Stimulated activated CD4-positive, alpha-beta T cell treated with anti-CD3 and anti-CD28 coated beads, TNF-alpha, amount 100 ng/mL, for 24 hours (primary cell): ENCODE data around the gene ARHGEF26.
"Not testable (repeated sequence)": the region's sequence is repeated elsewhere in the genome, so short reads cannot be mapped to it uniquely, and the experiment has no call there.

ENCODE experiments used
- DNase-seq, 3 experiments: peaks; one replicate each; pipeline ENCODE4 v3.0.0-alpha.2; 2020; ENCODE audit warnings: low read depth in 3 of 3

ARHGEF26 gene, protein sequence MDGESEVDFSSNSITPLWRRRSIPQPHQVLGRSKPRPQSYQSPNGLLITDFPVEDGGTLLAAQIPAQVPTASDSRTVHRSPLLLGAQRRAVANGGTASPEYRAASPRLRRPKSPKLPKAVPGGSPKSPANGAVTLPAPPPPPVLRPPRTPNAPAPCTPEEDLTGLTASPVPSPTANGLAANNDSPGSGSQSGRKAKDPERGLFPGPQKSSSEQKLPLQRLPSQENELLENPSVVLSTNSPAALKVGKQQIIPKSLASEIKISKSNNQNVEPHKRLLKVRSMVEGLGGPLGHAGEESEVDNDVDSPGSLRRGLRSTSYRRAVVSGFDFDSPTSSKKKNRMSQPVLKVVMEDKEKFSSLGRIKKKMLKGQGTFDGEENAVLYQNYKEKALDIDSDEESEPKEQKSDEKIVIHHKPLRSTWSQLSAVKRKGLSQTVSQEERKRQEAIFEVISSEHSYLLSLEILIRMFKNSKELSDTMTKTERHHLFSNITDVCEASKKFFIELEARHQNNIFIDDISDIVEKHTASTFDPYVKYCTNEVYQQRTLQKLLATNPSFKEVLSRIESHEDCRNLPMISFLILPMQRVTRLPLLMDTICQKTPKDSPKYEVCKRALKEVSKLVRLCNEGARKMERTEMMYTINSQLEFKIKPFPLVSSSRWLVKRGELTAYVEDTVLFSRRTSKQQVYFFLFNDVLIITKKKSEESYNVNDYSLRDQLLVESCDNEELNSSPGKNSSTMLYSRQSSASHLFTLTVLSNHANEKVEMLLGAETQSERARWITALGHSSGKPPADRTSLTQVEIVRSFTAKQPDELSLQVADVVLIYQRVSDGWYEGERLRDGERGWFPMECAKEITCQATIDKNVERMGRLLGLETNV

DNA sequence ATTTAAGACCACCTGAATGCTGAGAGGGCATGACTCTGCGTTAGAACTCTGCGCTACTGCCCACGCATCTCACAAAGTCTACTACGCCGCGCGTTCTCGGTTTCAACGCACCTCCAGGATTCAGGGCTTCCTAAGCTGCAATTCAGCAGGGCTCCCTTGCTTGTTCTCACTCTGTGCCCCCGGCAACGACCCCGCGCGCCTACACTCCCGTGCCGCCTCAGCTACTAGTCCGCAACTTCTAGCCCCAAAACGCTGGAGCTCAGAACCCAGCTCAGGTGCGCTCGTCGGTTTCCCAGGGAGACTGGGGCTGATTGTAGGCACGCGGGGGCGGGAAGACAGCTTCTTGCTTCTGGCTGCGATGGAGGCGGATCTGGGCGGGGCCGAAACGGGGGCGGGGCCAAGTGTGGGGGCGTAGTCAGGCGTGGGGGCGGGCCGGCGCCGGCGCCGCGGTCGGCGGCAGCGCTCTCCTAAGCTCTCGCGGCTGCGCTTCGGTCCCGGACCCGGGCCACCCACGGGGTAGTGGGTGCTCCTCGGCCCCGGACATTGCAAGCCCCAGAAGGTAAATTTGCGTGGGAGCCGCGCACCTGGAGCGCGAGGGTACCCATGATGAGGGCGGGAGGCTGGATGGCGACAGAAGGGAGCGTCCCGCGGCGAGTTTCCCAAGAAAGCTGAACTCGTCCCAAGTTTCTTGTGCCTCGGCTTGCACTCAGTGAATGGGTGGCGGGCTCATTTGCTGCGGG is at the start of gene ARHGEF26:
Gene ARHGEF26, plus strand, starts transcription at position 430 of the 740 bp plus-strand sequence. CDS start 603 bp downstream, outside the sequence.
- DNase-seq, result peak; percentile 21 to 77 (median 46)

- DNase-seq, result no peak
Observed at GRCh38 chr3:154074966-154075365, 46.2 kb upstream of the ARHGEF26 start.

DNA sequence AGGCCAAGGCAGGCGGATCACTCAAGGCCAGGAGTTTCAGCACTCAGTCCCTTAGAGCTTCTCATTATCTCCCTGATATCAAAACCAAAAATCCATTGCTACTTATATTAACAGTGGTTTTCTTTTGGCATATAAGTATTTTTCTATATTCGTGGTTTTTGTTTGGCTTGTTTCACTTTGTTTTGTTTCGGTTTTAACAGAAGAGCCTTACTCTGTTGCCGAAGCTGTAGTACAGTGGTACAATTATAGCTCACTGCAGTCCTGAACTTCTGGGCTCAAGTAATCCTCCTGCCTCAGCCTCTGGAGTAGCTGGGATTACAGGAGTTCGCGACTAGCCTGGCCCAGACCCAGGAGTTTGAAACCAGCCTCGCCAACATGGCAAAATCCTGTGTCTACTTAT is 42.5 kb upstream of the ARHGEF26 start:
- no peak for DNase-seq

GRCh38 chr3:154081305-154081704 is 39.9 kb upstream of the ARHGEF26 start:
- DNase-seq, result no peak

DNA sequence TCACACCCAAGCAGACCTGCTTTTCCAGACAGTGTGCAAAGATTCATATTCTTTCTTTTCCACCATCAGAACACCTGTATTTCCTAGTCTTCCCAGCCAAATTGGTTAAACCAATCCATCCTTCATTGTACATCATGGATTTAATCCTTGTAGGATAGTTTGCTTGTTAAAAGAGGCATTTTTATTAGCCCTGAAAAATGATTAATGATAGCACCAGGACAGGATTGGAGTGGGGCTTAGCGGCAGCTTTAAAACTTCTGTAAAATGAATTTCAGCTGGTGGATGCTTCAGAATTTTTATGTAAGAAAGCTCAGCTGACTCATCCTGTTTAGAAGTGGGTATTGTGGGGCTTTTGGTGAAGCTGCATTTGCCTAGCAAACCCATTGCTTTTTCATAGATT is 36.1 kb upstream of the ARHGEF26 start:
- DNase-seq, result no peak

DNA sequence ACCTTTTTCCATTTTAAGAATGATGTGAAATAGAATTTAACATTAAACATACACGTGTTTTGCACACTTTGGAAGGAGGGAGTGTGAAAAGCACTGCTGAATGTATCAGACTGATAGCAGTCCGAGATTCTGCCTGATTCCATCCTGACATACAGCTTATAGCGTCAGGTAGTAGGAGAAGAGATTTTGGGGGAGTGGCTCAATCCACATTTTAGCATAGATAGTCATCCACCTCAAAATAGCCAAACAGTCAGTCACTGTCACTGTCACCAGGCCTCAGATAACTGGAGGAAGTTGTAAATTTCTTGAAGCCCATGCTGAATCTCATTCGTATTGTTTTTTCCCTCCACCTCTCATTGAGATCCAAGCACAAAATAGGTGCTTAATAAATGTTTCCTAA is 35.4 kb upstream of the ARHGEF26 start:
- no peak for DNase-seq

- no peak for DNase-seq
Observed at GRCh38 chr3:154086286-154086685, 34.9 kb upstream of the ARHGEF26 start.

DNA sequence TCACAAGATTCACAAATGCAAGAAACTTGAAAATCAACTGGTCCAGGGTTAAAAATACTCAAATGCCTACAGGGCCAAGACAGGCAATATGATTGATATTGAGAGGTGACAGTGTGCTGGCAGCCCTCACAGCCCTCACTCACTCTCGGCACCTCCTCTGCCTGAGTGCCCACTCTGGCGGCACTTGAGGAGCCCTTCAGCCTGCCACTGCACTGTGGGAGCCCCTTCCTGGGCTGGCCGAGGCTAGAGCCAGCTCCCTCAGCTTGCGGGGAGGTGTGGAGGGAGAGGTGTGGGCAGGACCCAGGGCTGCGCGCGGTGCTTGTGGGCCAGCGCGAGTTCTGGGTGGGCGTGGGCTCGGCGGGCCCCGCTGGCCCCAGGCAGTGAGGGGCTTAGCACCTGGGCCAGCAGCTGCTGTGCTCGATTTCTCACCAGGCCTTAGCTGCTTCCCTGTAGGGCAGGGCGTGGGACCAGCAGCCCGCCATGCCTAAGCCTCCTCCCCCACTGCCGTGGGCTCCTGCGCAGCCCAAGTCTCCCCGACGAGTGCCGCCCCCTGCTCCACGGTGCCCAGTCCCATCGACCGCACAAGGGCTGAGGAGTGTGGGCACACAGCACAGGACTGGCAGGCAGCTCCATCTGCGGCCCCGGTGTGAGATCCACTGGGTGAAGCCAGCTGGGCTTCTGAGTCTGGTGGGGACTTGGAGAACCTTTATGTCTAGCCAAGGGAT is 33.3 kb upstream of the ARHGEF26 start:
- DNase-seq, result not testable (repeated sequence)

DNA sequence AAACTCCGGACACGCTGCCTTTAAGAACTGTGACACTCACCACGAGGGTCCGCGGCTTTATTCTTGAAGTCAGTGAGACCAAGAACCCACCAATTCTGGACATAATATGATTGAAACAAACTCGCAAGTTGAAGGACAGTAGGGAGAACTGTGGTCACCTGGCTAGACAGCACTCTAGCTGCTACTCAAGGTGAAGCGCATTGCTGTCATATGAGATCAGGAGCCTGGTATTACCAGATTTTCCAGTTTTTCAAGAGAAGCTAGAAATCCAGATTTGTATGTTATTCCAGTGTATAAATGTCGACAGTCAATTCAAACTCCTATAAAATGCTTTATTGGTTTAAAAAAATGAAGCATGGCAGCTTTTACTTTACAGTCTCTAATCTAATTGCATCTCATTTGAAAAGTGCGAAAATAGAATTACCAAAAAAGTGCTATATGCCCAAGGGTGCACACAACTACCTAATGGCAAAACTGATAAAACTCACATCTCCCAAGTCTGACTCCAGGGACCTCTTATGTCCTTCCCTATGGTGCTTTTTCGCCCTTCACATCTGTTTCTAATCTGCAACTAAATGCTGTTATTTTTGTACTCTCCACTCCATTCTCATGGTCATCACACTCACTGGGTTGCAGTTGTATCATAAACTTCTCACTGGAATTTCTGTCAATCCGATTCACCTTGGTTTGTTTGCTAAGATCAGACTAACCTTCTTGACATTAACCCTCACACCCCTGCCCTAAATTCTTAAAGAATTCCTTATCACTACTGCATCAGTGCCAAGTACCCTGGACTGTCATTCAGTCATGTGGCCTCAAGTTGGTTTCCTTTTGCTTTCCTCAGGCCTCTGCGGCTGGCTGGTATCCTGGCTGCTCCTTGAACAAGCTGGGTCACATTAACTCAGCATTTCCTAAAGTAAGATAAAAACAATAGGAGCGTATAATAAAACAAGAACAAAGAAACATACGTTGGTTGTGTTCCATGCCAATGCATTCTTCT is 31.5 kb upstream of the ARHGEF26 start:
- no peak for DNase-seq

GRCh38 chr3:154094051-154094450 is 27.1 kb upstream of the ARHGEF26 start:
- no peak for DNase-seq

- no peak for DNase-seq
Observed at GRCh38 chr3:154095832-154096421, 25.3 kb upstream of the ARHGEF26 start.

DNA sequence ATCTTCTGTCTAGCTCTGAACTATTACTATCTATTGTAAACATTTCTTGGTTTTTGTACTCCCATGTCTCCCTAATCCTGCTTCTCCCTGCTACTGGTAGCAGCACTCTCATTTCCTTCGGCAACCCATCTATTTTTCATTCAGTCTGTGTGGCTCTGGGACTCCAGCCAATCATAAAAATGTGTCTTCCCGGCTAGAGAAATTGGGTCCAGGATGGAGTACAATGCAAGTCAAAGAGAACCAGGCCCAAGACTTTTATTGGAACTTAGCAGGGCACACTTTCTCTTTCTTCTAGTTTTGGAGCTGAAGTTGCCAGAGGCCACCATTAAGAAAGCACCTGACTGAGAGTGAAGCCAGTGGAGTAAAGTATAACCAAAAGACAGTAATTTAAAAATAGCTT is 22.8 kb upstream of the ARHGEF26 start:
- no peak for DNase-seq

GRCh38 chr3:154100556-154100955 is 20.6 kb upstream of the ARHGEF26 start:
- DNase-seq, result no peak

- no peak for DNase-seq
Observed at GRCh38 chr3:154101250-154101649, 19.9 kb upstream of the ARHGEF26 start.

DNA sequence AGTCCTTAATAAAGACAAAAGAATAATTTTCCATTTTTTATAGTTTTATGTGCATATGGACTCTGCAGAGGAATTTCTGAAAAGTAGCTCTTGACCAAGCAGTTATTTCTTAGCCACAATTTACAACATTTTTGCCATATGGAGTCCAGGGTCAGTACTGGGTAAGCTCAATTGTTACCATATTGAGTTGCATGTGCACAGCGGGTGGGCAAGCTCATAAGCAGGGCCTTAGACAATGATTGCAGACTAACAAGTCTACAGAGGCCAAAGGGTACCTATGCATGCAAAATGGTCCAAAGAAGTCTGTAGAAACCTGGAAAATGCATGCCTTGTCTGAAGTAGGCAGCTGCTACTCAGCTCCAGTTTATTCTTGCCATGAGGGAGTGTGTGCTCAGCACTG is 19.0 kb upstream of the ARHGEF26 start:
- no peak for DNase-seq

- DNase-seq, result no peak
Observed at GRCh38 chr3:154105218-154105975, 15.8 kb upstream of the ARHGEF26 start.

GRCh38 chr3:154111365-154111935 is 9.7 kb upstream of the ARHGEF26 start:
- DNase-seq, result no peak

DNA sequence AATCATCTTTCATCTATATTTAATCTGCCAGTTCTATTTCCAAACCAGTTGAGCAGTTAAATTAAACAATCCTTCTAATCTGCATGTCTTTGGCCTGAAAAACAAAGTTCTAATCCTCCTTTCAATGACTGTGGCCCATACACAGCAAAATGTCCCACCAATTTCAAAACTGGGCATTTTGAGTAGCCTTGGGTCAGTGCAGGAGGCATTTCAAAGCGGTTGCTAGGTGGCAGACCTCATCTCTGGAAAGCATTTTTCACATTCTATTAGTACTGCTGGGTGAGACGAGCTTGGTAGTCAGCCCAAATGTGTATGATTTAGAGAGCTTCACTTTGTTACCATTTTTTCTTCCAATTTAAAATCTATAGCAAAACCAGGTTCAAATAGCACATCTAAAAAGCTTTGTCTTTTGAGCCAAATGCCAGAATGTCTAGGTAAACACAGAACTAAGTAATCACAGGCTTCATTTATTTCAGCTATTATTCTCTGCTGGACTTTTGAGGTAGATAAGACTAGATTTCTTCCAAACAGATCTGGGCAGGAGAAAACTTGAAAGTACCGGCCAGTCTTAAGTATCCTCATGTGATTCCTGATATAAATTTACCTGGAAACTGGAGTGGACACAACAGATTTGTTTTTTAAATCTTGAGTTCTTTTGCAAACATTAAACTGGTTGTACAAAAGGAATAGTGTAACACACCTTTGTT is 8.9 kb upstream of the ARHGEF26 start:
- no peak for DNase-seq
